HepG2 (cell line): ENCODE results near the gene PPP1CB. TPM values are rescaled to one million over a fixed set of nuclear protein-coding genes. Genes with fewer than 3 reads are reported as not detected.
A peak's percentile ranks its signal among the peaks of the same experiment; 100 is the strongest.

Experiments used
- CHCHD3 ChIP-seq: sonication (generic); formaldehyde crosslinking; IDR thresholded peaks from 2 replicates; pipeline ENCODE4 v1.8.0; 2022; ENCODE audit warnings: mild to moderate bottlenecking, missing genetic modification reagents, moderate library complexity
- CREB3 ChIP-seq: sonication (generic); formaldehyde crosslinking; IDR thresholded peaks from 2 replicates; pipeline ENCODE4 v1.5.0; 2020; ENCODE audit warnings: missing genetic modification reagents
- KLF15 ChIP-seq: sonication (generic); formaldehyde crosslinking; IDR thresholded peaks from 2 replicates; pipeline ENCODE4 v1.8.1; 2023; ENCODE audit warnings: borderline replicate concordance, mild to moderate bottlenecking, inconsistent platforms, missing genetic modification reagents, mixed read lengths
- RAD21 ChIP-seq: fragments of 450-650 bp; formaldehyde crosslinking; IDR thresholded peaks from 2 replicates; pipeline ENCODE4 v1.5.0; 2020; ENCODE audit warnings: mild to moderate bottlenecking
- REXO4 ChIP-seq: sonication (generic); formaldehyde crosslinking; IDR thresholded peaks from 2 replicates; pipeline ENCODE4 v1.8.0; 2022; ENCODE audit warnings: missing genetic modification reagents, mild to moderate bottlenecking, borderline replicate concordance
- RFX5 ChIP-seq: IDR thresholded peaks from 2 replicates; pipeline ENCODE4 v1.6.1; 2011; ENCODE audit warnings: low read depth, low read length, improper control_type of control experiment
- SIX4 ChIP-seq: sonication (generic); formaldehyde crosslinking; IDR thresholded peaks from 2 replicates; pipeline ENCODE4 v1.4.0; 2020; ENCODE audit warnings: missing genetic modification reagents
- SOX6 ChIP-seq, 2 experiments: fragments of 450-650 bp in 1 of 2; sonication (generic) in 1 of 2; formaldehyde crosslinking in 1 of 2; IDR thresholded peaks; 2 replicates each; pipeline versions ENCODE4 v1.4.0 to v1.6.1; 2017 to 2020; ENCODE audit warnings: antibody characterized with exemption in 1 of 2, mild to moderate bottlenecking in 1 of 2, missing genetic modification reagents in 1 of 2
- SP2 ChIP-seq: sonication (generic); formaldehyde crosslinking; IDR thresholded peaks from 2 replicates; pipeline ENCODE4 v1.5.1; 2020; ENCODE audit warnings: mild to moderate bottlenecking, missing genetic modification reagents
- SRY ChIP-seq: sonication (generic); formaldehyde crosslinking; IDR thresholded peaks from 2 replicates; pipeline ENCODE4 v1.8.0; 2022; ENCODE audit warnings: mild to moderate bottlenecking, missing genetic modification reagents
- SUZ12 ChIP-seq: fragments of 150-350 bp; IDR thresholded peaks from 2 replicates; pipeline ENCODE4 v1.6.1; 2014; ENCODE audit warnings: low read depth, low read length
- ZBED4 ChIP-seq: sonication (generic); formaldehyde crosslinking; IDR thresholded peaks from 2 replicates; pipeline ENCODE4 v1.4.0; 2020; ENCODE audit warnings: missing genetic modification reagents, borderline replicate concordance
- ZBTB46 ChIP-seq: sonication (generic); formaldehyde crosslinking; IDR thresholded peaks from 2 replicates; pipeline ENCODE4 v1.4.0; 2020; ENCODE audit warnings: mild to moderate bottlenecking, missing genetic modification reagents, borderline replicate concordance
- ZNF383 ChIP-seq: sonication (generic); formaldehyde crosslinking; IDR thresholded peaks from 2 replicates; pipeline ENCODE4 v1.4.0; 2020; ENCODE audit warnings: missing genetic modification reagents, mild to moderate bottlenecking, borderline replicate concordance
- ZNF530 ChIP-seq: sonication (generic); formaldehyde crosslinking; IDR thresholded peaks from 2 replicates; pipeline ENCODE4 v1.5.0; 2020; ENCODE audit warnings: low read depth, mild to moderate bottlenecking, missing genetic modification reagents
- ZNF558 ChIP-seq: sonication (generic); formaldehyde crosslinking; IDR thresholded peaks from 2 replicates; pipeline ENCODE4 v1.9.0; 2022; ENCODE audit warnings: mild to moderate bottlenecking, missing genetic modification reagents, borderline replicate concordance
- ZNF564 ChIP-seq: sonication (generic); formaldehyde crosslinking; IDR thresholded peaks from 2 replicates; pipeline ENCODE4 v1.8.1; 2023; ENCODE audit warnings: mild to moderate bottlenecking, missing genetic modification reagents
- ZNF737 ChIP-seq: sonication (generic); formaldehyde crosslinking; IDR thresholded peaks from 2 replicates; pipeline ENCODE4 v1.5.0; 2020; ENCODE audit warnings: missing genetic modification reagents, mild to moderate bottlenecking, borderline replicate concordance
- ZNF879 ChIP-seq: sonication (generic); formaldehyde crosslinking; IDR thresholded peaks from 2 replicates; pipeline ENCODE4 v1.8.1; 2023; ENCODE audit warnings: missing genetic modification reagents
- ZXDC ChIP-seq: sonication (generic); formaldehyde crosslinking; IDR thresholded peaks from 2 replicates; pipeline ENCODE4 v1.5.0; 2020; ENCODE audit warnings: mild to moderate bottlenecking, missing genetic modification reagents
- polyA plus RNA-seq, 8 experiments: library from polyadenylated mRNA; depleted of rRNA in 3 of 8; stranded (reverse) in 7 of 8; unstranded in 1 of 8; fragments of >200 nt; fragmentation: Illumina TruSeq in 4 of 8; extraction: Trizol in 4 of 8; gene quantifications; 2 replicates each; pipeline versions ENCODE4 v1.2.1 to v1.2.3, GENCODE V29; 2011 to 2016; ENCODE audit warnings: low read depth in 4 of 8, missing spikeins in 1 of 8, mixed read lengths in 1 of 8; ENCODE audit not compliant: insufficient read depth in 1 of 8
- total RNA-seq, 5 experiments: library from RNA; depleted of rRNA; stranded (reverse); fragments of >200 nt; fragmentation: Illumina TruSeq; extraction: Trizol; gene quantifications; 2 replicates each; pipeline ENCODE4 v1.2.3, GENCODE V29; 2016; ENCODE audit warnings: low read depth in 1 of 5

PPP1CB gene
- total and polyA plus RNA-seq, 2 of the 13 experiments (the other 11 are each of a cell fraction or from before 2014, with no cell fraction given) = 46.9 to 109 TPM

GRCh38 chr2:28751252-28751955 lies at the start of gene PPP1CB (continued):
- no peak for TF ChIP-seq ZNF879 (CRISPR knock-in tag)
- TF ChIP-seq ZBED4 (CRISPR knock-in tag) = peak; percentile 72; the same call in 1 of the 2 replicates
- peak; percentile 76; the same call in 1 of the 2 replicates for TF ChIP-seq ZXDC (CRISPR knock-in tag)
- peak; percentile 34; the same call in 1 of the 2 replicates for TF ChIP-seq ZNF737
- peak; percentile 90; the same call in 1 of the 2 replicates for TF ChIP-seq CREB3 (CRISPR knock-in tag)
- TF ChIP-seq ZNF558 (CRISPR knock-in tag) = peak; percentile 99
- TF ChIP-seq ZNF383 (CRISPR knock-in tag) = no peak
- TF ChIP-seq REXO4 (CRISPR knock-in tag) = no peak; the same call in 1 of the 2 replicates
- no peak for TF ChIP-seq SUZ12
- no peak for TF ChIP-seq KLF15
- TF ChIP-seq CHCHD3 (CRISPR knock-in tag) = peak; percentile 95
- no peak for TF ChIP-seq SP2 (CRISPR knock-in tag)
- TF ChIP-seq SOX6 (IDR thresholded peaks at IDR 0.05) = no peak
- no peak; the same call in 1 of the 2 replicates for TF ChIP-seq SOX6 (CRISPR knock-in tag; IDR thresholded peaks at IDR 0.05)
- TF ChIP-seq ZNF530 = no peak; the same call in 1 of the 2 replicates
- no peak for TF ChIP-seq ZNF564 (CRISPR knock-in tag)
- TF ChIP-seq RFX5 = peak; percentile 49; the same call in 1 of the 2 replicates
- TF ChIP-seq SIX4 = peak; percentile 15; the same call in 1 of the 2 replicates
- peak; percentile 53 for TF ChIP-seq SRY
- no peak for TF ChIP-seq ZBTB46 (CRISPR knock-in tag)
- peak; percentile 49; the same call in 1 of the 2 replicates for TF ChIP-seq RAD21 (CRISPR knock-in tag)
